RCC 7860 (cell line): Measurements from ENCODE around the gene SH3GL1.

Experiments
- DNase-seq: peaks from one replicate; pipeline ENCODE4 v3.0.0-alpha.2; 2015; ENCODE audit warnings: low spot score
- FAIRE-seq: peaks from 2 replicates; lab custom pipeline; 2012; peaks lifted over from hg19 to GRCh38; lab: Jason Lieb, UNC

The SH3GL1 gene

DNA sequence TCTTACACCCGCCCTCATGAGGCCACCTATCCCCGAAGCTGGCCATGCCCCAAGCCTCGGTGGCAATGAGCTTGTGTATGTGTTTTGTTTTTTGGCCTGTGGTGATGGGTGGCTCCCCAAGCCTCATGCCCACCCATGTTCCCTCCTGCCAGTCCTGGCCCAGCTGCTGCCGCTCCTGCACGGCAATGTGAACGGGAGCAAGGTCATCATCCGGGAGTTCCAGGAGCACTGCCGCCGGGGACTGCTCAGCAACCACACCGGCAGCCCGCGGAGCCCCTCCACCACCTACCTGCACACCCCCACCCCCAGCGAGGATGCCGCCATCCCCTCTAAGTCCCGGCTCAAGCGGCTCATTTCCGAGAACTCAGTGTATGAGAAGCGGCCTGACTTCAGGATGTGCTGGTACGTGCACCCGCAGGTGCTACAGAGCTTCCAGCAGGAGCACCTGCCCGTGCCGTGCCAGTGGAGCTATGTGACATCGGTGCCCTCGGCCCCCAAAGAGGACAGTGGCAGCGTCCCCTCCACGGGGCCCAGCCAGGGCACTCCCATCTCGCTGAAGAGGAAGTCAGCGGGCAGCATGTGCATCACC is 32.7 kb upstream of the SH3GL1 start:
- FAIRE-seq, result no peak
- no peak for DNase-seq

DNA sequence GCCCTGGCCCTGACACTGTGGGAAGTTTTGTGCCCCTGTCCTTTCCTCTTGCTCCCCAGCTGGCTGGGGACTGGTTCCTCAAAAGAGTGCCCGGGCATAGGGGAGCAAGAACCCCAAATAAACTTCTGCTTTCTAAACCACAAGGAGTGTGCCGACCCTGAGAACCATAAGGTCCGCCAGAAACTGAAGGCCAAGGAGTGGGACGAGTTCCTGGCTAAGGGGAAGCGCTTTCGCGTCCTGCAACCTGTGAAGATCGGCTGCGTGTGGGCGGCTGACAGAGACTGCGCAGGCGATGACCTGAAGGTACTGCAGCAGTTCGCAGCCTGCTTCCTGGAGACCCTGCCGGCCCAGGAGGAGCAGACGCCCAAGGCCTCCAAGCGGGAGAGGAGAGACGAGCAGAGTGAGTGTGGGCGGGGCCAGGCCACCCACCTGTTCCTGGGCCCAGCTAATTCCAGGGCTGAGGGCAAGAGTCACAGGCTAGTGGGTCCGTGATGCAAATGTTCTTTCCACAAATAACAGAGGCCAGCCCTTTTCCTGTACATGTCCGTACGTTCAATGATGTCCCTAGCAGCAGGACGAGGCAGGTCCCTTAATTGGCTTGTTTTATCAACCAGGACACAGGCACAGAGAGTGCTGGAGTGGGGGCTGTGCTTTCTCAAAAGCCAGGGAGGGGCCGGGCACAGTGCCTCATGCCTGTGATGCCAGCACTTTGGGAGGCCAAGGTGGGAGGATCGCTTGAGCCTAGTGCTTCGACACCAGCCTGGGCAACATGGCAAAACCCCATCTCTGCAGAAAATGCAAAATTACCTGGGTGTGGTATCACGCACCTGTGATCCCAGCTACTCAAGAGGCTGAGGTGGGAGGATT is 31.7 kb upstream of the SH3GL1 start:
- DNase-seq (no peak), FAIRE-seq (no peak)

DNA sequence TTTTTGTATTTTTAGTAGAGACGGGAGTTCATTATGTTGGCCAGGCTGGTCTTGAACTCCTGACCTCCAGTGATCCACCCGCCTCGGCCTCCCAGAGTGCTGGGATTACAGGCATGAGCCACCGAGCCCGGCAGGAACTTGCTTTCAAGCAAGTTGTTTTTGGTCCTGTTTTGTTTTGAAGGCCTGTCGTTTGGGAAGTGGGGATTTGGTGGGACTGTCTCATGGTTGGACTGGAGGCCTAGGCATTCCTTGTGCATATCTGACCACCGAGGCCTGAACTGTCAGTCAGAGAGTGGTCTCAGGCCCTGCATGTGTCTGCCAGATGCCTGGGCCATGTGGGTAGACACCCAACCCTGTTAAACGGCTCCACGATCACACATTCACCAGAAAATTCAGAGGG is 30.9 kb upstream of the SH3GL1 start:
- no peak for FAIRE-seq

DNA sequence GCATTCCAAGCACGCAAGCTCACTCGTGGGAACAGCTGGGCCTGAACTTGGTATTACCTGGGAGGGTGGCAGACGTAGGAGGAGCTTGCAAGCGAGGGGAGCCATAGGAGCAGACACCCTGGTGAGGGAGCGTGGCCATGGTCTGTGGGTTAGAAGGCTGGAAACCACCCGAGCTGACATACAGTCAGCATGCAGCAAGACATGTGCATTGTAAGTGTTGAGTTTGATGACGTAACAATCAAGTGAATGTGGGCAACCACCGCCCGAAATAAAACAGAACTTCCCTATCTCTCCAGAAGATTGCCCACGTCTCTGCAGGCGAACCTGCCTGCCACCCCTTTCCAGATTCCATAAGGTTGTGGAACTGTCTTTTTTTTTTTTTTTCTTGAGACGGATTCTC is 30.4 kb upstream of the SH3GL1 start:
- DNase-seq (no peak), FAIRE-seq (no peak)

More for the DNA sequence above, 30.9 kb upstream of the SH3GL1 start:
- no peak for DNase-seq

DNA sequence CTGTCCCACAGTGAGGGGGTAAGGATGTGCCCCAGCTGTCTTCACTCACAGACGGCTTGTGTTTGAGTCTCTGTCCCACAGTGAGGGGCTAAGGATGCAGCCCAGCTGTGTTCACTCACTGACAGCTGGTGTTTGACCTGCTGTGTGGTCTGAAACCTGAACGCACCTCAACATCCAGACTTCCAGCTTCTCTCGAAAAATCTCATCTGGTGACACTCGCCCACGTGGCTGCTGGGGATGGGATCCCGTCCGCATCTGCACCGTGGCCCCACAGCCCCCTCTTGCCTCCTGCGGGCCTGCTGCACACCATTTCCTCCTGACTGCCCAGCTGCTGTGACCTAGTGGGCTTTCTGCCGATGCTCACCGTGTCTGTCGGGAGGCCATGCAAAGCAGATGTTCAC is 29.4 kb upstream of the SH3GL1 start:
- DNase-seq, result no peak
- no peak for FAIRE-seq

DNA sequence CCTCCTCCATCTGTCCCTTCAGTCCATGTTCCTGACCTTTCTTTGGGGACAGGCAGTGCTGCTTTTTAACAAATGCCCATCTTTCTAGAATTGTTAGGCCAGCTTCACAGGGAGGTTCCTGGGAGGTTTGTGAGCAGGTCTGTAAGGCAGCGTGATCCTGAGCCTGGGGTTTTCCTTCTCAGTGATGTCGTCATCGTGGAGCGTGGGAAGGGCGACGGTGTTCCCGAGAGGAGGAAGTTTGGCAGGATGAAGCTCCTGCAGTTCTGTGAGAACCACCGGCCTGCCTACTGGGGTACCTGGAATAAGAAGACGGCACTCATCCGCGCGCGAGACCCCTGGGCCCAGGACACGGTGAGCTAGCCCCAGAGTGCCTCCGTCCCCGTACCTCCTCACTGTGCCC is 28.9 kb upstream of the SH3GL1 start:
- FAIRE-seq (no peak), DNase-seq (no peak)

DNA sequence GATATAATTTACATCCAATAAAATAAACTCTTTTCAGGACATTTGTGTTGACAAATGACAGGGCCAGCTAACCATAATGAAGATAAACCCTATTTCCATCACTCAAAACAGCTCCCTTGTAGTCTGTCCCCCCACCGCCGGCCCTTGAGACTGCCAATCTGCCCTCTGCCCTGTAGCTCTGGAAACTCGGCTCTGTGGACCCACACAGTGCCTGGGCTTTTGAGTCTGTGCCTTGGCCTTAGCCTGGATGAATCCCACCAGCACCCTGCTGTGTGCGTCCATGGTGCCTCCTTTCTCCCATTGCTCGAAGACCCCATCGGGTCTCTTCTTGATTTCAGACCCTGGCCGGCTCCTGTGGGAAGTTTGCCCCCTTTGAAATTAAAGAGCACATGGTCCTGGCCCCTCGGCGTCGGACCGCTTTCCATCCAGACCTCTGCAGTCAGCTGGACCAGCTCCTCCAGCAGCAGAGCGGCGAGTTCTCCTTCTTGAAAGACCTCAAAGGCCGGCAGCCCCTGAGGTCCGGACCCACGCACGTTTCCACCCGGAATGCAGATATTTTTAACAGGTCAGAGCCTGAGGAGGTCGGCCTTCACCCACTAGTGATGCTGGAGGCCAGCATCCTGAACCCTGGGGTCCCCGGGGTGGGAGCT is 28.1 kb upstream of the SH3GL1 start:
- FAIRE-seq (no peak), DNase-seq (no peak)

DNA sequence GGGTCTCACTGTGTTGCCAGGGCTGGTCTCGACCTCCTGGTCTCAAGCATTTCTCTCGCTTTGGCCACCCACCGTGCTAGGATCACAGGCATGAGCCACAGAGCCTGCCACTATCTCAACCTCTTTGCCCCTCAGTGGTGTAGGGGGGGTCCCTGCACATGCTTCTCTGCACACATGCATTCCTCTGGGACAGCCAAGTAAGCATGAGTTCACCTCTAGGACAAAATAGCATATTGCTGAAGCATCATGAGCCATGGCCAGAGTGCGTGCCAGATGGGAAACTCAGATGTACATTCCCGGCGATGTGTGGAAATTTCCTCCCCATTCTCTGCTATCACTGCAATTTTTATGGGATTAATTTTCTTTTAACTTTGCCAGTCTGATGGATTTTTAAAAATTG is 25.2 kb upstream of the SH3GL1 start:
- FAIRE-seq, result no peak
- no peak for DNase-seq

DNA sequence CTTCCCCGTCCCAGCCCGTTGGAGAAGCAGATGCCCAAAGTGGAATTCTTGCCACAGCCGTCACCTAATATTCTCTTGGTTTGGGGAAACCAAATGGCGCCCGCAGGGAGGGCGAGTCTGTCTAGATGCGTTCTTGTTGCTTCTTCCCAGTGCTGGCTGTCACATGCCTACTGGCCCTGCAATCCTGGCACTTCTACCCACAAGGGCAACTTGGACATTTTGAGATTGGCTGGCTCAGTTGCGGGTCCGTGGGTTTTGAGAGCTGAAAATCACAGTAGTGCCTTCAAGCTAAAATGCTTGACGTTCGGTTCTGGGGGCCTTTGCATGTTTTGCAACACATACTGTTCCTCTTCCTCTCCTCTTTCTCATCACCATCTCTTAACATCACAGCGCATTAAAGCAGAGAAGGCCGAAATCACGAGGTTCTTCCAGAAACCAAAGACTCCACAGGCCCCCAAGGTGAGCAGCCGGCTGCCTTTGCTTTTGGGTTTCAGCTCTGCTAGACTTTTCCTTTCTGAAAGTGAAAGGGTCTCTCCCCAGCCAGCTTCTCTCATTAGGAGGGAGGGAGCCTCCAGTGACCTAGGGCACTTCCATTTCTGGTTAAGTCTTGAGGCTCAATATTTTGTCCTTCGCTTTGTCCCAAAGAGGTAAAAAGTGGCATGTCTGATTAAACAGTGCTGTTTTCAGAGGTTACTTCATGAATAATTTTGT is 23.2 kb upstream of the SH3GL1 start:
- DNase-seq (no peak), FAIRE-seq (no peak)

DNA sequence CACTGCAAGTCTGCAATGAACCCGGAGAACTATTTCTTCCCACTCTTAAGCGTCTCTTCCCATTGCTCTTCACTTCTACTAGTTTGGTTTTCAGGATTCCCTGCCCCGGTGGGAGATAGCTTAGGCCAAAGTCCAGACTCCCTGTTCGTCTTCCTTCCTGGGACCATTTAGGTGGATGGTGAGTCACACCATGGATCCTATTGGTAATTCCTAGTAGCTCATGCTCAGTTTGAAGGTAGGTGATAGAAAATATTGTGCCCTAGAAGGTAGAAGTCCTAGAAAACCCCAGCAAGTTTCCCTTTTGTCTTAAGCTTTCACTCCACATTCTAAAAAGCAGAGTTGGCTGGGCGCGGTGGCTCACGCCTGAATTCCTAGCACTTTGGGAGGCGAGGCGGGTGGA is 15.9 kb upstream of the SH3GL1 start:
- DNase-seq (no peak), FAIRE-seq (no peak)

DNA sequence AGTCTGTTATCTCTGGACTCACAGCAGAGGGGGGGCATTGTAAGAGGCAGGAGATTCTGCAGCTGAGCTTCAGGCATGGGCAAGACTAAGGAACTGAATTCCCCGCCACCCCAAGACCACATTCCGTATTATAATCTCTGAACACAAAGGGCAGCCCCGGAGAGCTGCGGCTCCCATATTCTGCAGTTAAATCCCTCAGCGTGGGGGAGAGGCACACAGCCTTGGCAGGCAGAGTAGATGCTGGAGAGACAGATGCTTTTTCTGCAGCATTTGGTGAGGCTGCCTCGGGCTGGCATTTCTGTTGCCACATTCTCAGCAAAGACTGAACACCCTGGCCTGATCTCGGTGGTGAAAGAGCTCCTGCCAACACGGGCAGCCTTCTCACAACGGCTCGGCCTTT is 15.0 kb upstream of the SH3GL1 start:
- no peak for FAIRE-seq
- DNase-seq, result no peak

DNA sequence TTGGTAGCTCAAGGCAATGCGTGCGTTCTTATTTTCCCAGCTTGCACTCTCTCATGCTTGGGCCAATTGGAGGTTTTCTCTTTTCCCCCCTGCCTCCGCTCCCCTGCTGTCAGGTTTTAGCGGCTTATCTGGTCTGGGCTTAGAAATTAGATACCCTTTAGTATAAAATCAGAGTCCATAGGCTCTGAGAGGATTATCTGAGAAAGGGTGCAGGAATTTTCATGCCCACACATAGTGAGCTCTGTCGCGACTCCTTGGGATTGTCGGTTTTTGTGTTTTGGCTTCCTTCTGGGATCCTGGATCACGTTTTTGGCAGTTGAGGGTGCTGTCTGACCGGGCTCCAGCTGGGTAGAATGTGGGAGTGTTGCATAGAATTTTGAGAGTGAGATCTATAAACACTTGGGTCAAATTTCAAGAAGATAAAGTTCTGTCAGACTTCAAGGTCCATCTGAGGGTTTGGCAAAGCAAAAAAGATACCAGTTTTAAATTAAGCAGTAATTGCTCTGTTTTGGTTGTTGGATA is 14.5 kb upstream of the SH3GL1 start:
- FAIRE-seq, result no peak
- DNase-seq, result no peak

DNA sequence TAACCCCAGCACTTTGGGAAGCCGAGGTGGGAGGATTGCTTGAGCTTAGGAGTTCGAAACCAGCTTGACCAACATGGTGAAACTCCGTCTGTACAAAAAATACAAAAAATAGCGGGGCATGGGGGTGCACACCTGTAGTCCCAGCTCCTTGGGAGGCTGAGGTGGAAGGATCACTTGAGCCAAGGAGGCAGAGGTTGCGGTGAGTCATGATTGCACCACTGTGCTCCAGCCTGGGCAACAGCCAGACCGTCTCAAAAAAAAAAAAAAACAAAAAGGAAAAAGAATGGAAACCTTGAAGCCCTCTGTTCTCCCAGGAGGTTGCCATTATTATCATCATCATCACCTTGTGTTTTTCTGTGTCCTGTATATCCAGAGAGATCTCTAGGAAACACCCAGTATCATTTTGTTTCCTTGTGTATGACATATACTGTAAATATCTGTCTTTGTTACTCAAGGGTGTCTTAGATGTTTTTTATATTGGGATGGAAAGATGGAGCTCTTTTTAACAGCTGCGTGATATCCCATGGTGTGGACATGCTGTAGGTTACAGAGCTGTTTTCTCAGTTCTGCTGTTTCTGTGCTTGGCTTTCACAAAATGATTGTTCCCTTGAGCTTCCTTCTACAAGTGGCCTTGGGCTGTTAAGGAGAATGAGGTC is 13.9 kb upstream of the SH3GL1 start:
- no peak for FAIRE-seq
- no peak for DNase-seq

DNA sequence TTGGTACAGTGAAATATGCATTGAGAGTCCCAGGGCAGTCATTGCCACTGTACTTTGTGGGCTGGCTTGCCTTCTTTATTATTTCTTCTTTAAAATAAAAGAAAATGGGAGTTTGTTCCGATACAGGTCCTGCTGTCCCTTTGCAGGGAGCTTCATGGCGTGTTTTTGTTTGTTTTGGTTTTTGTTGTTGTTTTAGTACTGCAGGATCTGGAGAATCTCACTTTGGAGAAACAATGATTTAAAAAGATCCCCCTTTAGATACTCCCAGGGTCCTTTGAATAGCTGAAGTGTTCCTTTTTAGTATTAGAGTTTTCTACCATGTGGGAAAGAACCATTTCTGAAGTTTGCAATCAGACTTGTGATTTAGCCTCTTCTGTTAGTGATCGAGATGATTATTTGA is 13.2 kb upstream of the SH3GL1 start:
- FAIRE-seq, result no peak
- no peak for DNase-seq

DNA sequence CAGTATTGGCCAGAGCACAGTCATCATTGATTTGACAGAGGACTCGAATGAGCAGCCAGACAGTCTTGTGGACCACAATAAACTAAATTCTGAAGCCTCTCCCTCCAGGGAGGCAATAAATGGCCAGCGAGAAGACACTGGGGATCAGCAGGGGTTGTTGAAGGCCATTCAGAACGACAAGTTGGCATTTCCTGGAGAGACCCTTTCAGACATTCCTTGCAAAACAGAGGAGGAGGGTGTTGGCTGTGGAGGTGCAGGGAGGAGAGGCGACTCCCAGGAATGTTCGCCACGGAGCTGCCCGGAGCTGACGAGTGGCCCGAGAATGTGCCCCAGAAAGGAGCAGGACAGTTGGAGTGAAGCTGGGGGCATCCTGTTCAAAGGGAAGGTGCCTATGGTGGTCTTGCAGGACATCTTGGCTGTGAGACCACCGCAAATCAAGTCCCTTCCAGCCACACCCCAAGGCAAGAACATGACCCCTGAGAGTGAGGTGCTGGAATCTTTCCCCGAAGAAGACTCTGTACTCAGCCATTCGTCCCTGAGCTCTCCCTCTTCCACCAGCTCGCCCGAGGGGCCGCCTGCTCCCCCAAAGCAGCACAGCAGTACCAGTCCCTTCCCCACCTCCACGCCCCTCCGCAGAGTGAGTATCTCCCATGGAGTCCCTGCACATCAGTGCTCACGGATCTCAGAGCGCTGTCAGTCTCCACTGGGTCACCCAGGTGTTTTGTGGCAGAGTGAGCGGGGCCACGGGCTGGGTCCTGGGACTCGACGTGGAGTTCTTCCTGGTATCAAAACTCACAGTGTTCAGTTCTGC is 9.0 kb upstream of the SH3GL1 start:
- DNase-seq (no peak), FAIRE-seq (no peak)

DNA sequence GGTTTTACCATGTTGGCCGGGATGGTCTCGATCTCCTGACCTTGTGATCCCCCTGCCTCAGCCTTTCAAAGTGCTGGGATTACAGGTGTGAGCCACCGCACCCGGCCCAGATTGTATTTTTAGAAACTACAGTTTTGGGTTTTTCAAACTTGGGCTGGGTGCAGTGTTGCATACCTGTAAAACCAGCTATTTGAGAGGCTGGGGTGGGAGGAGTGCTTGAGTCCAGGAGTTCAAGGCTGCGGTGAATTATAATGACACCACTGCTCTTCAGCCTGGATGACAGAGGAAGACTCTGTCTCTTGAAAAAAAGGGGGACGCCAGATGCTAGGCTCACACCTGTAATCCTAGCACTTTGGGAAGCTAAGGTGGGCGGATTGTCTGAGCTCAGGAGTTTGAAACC is 6.3 kb upstream of the SH3GL1 start:
- FAIRE-seq, result no peak

DNA sequence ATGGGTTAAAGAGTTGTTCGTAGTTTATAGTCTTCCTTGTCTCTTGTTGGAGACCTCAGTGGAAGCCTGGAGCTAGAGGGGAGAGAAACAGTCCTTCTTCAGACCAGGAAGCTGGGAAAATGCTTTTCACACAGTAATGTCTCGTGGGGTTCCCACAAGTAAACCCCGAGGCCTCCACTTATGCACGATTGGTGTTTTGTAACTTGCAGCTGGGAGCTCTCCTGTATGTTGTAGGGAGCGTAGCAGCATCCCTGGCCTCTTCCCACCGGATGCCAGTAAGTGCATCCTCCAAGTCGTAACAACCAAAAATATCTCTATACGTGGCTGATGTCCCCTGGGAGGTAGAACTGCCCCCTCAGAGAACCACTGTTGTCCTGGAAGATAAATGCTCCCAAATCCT is 5.6 kb upstream of the SH3GL1 start:
- FAIRE-seq, result no peak
- no peak for DNase-seq

More for the DNA sequence above, 6.3 kb upstream of the SH3GL1 start:
- DNase-seq, result no peak

DNA sequence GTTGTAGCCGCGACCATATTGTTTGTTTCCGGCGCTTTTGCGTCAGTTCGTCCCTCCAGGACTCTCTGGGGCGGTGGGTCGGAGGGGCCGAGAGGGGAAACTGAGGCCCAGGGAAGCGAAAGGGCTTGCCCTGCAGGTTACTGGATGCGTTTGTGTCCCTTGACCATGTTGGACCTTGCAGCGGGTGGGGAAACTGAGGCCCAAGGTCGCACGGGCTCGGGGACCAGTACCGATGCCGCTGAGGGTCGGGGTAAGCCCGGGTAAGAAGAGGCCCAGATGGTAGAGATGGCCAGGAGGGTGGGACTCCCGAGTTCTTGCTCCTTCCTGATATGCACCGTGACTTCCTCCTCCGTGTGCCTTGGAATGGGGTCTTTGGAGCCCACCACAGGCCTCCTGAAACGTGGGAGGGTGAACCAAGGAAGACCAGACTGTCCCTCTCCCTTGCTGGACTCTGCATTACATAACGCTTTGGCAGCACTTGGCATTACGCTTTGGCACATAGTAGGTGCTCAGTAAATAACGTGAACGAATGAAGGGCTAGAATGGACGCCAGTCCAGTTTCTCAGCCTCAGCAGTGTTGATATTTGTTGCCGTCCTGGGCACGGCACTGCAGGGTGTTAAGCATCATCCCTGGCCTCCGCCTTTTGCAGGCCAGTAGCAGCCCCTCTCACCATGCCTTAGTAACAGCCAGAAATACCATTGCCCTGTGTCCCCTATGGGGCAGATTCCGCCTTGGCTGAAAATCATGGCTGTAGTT is 2.8 kb upstream of the SH3GL1 start:
- FAIRE-seq (no peak), DNase-seq (no peak)
